Endothelial cell of umbilical vein (primary cell): Measurements from ENCODE around the gene KRTAP9-8. TPM values are rescaled to one million over a fixed set of nuclear protein-coding genes. Genes with fewer than 3 reads are reported as not detected.

Experiments used
- BruUV-seq: library from RNA; stranded (reverse); fragments of 400-500 nt; replicated peaks from 2 replicates; lab custom pipeline; 2021; lab: Mats Ljungman, UMichigan
- CTCF ChIA-PET: fragments of 300-600, 350-600 bp; sonication (Branson Sonifier 250); formaldehyde crosslinking; loops from one replicate; lab custom pipeline; 2021; ENCODE audit warnings: antibody characterized with exemption, inconsistent platforms; lab: Charles Lee
- POLR2A ChIA-PET: fragments of 300-600, 350-600 bp; sonication (Branson Sonifier 250); formaldehyde crosslinking; loops from one replicate; lab custom pipeline; 2021; ENCODE audit warnings: antibody characterized with exemption, inconsistent platforms; lab: Charles Lee
- DNase-seq: peaks from one replicate; pipeline ENCODE4 v3.0.0-alpha.2; 2011; ENCODE audit warnings: low read depth, low spot score
- FAIRE-seq: peaks from 2 replicates; lab custom pipeline; 2011; peaks lifted over from hg19 to GRCh38; lab: Jason Lieb, UNC
- H2AFZ ChIP-seq: 2 replicates; pipeline ENCODE4 v1.6.0; 2012; ENCODE audit warnings: low read depth, low read length, control low read depth, inconsistent platforms
- H3K27ac ChIP-seq: 2 replicates; pipeline ENCODE4 v1.5.1; 2011; ENCODE audit warnings: low read depth, mild to moderate bottlenecking, control low read depth, low read length, moderate library complexity; ENCODE audit not compliant: insufficient read depth
- H3K27me3 ChIP-seq, 2 experiments: 2 replicates each; pipeline versions ENCODE4 v1.6.0 to v1.6.1; 2011; ENCODE audit warnings: low read length in 2 of 2, mixed read lengths in 1 of 2; ENCODE audit not compliant: control insufficient read depth in 2 of 2, insufficient read depth in 2 of 2
- H3K36me3 ChIP-seq, 2 experiments: 2 replicates in 1 of 2; 3 replicates in 1 of 2; pipeline ENCODE4 v1.5.1; 2011; ENCODE audit warnings: low read length in 2 of 2, mild to moderate bottlenecking in 1 of 2, moderate library complexity in 1 of 2; ENCODE audit not compliant: control insufficient read depth in 2 of 2, insufficient read depth in 2 of 2; ENCODE audit errors: extremely low read depth in 1 of 2
- H3K4me1 ChIP-seq: 3 replicates; pipeline ENCODE4 v1.5.1; 2011; ENCODE audit warnings: mild to moderate bottlenecking, low read length; ENCODE audit not compliant: control insufficient read depth, insufficient read depth; ENCODE audit errors: extremely low read depth
- H3K4me2 ChIP-seq: 2 replicates; pipeline ENCODE4 v1.6.1; 2011; ENCODE audit warnings: low read length, control low read depth, mixed read lengths; ENCODE audit not compliant: insufficient read depth
- H3K4me3 ChIP-seq, 3 experiments: fragments of 200-600 bp in 1 of 3; sonication (generic), shearing (Covaris generic) in 1 of 3; replicated peaks in 1 of 3; 2 replicates each; pipeline ENCODE4 v1.5.1; 2011 to 2016; ENCODE audit warnings: control low read depth in 3 of 3, low read length in 3 of 3, mild to moderate bottlenecking in 2 of 3, inconsistent platforms in 1 of 3, low read depth in 1 of 3, moderate library complexity in 1 of 3; ENCODE audit not compliant: insufficient read depth in 1 of 3
- H3K79me2 ChIP-seq: 2 replicates; pipeline ENCODE4 v1.6.0; 2012; ENCODE audit warnings: low read length, inconsistent platforms; ENCODE audit not compliant: control insufficient read depth, insufficient read depth
- H3K9ac ChIP-seq: replicated peaks from 2 replicates; pipeline ENCODE3; 2011; ENCODE audit warnings: low read length, control low read depth; ENCODE audit not compliant: insufficient read depth; ENCODE audit errors: extremely low read depth
- H3K9me1 ChIP-seq: replicated peaks from 3 replicates; pipeline ENCODE4 v1.6.0; 2011; ENCODE audit warnings: mild to moderate bottlenecking, low read length; ENCODE audit not compliant: control insufficient read depth, insufficient read depth; ENCODE audit errors: extremely low read depth
- H3K9me3 ChIP-seq: replicated peaks from 2 replicates; pipeline ENCODE4 v1.5.1; 2012; ENCODE audit warnings: low read length, inconsistent platforms; ENCODE audit not compliant: control insufficient read depth, insufficient read depth
- H4K20me1 ChIP-seq: replicated peaks from 2 replicates; pipeline ENCODE3; 2011; ENCODE audit warnings: mild to moderate bottlenecking, low read length; ENCODE audit not compliant: control insufficient read depth, insufficient read depth; ENCODE audit errors: extremely low read depth
- CTCF ChIP-seq, 2 donors: IDR thresholded peaks; 1 replicate in 1 of 2; 2 replicates in 1 of 2; pipeline ENCODE4 v1.5.1; 2011; ENCODE audit warnings: low read length in 2 of 2, mild to moderate bottlenecking in 2 of 2, moderate library complexity in 2 of 2, control low read depth in 1 of 2, inconsistent platforms in 1 of 2, low read depth in 1 of 2; ENCODE audit not compliant: insufficient read depth in 1 of 2; ENCODE audit errors: extremely low read depth in 1 of 2
- EZH2 ChIP-seq: IDR thresholded peaks from 2 replicates; pipeline ENCODE4 v1.6.1; 2012; ENCODE audit warnings: borderline replicate concordance, low read depth, mild to moderate bottlenecking, moderate library complexity, low read length, inconsistent platforms; ENCODE audit not compliant: severe bottlenecking
- FOS ChIP-seq: IDR thresholded peaks from 2 replicates; pipeline ENCODE4 v1.6.1; 2011; ENCODE audit warnings: mild to moderate bottlenecking, low read length, moderate library complexity, borderline replicate concordance; ENCODE audit not compliant: insufficient read depth
- GATA2 ChIP-seq: IDR thresholded peaks from 2 replicates; pipeline ENCODE4 v1.7.0; 2011; ENCODE audit warnings: low read depth, mild to moderate bottlenecking, moderate library complexity, mixed read lengths, low read length; ENCODE audit not compliant: insufficient read length, insufficient read depth
- JUN ChIP-seq: IDR thresholded peaks from 2 replicates; pipeline ENCODE4 v1.6.1; 2011; ENCODE audit warnings: borderline replicate concordance, low read depth; ENCODE audit not compliant: insufficient read length, insufficient read depth
- MAX ChIP-seq: IDR thresholded peaks from 2 replicates; pipeline ENCODE4 v1.6.1; 2011; ENCODE audit not compliant: insufficient read depth, insufficient read length
- MYC ChIP-seq: IDR thresholded peaks from one replicate; pipeline ENCODE4 v1.6.1; 2011; ENCODE audit warnings: mild to moderate bottlenecking, low read depth, low read length
- POLR2A ChIP-seq: IDR thresholded peaks from 2 replicates; pipeline ENCODE4 v1.6.1; 2012; ENCODE audit warnings: low read depth, mild to moderate bottlenecking, control low read depth, low read length
- POLR2AphosphoS5 ChIP-seq: IDR thresholded peaks from 2 replicates; pipeline ENCODE4 v1.6.1; 2012; ENCODE audit warnings: low read depth, mild to moderate bottlenecking, control low read depth, low read length, moderate library complexity; ENCODE audit not compliant: insufficient read depth
- dilution Hi-C: fragments of 300-500 bp; cut with MboI; formaldehyde crosslinking; loops from one replicate; pipeline ENCODE4 v1.15.0; 2019; ENCODE audit warnings: low sequenced_read_pairs; ENCODE audit not compliant: extremely low pct_ligation_motif_present
- intact Hi-C: fragments of 100-400 bp; cut with micrococcal nuclease; formaldehyde crosslinking; loops from one replicate; pipeline ENCODE4 v1.10.0; 2022
- polyA plus RNA-seq, 4 experiments: library from polyadenylated mRNA; depleted of rRNA in 3 of 4; stranded (reverse) in 3 of 4; unstranded in 1 of 4; fragments of >200 nt; gene quantifications; 2 replicates each; pipeline versions ENCODE4 v1.2.1 to v1.2.3, GENCODE V29; 2011 to 2012; ENCODE audit warnings: missing spikeins in 1 of 4
- total RNA-seq: library from RNA; stranded (reverse); gene quantifications from 2 replicates; pipeline ENCODE4 v1.2.3, GENCODE V29; 2021

KRTAP9-8 gene
- total and polyA plus RNA-seq, 2 donors (not counting 3 experiments of a cell fraction or from before 2014, with no cell fraction given) = not detected

- dilution Hi-C loops = no loop called here
Measured at GRCh38 chr17:41278176-41278955, 40.6 kb downstream of the KRTAP9-8 start.

More at GRCh38 chr17:41278176-41278955, 40.6 kb downstream of the KRTAP9-8 start:
- Histone ChIP-seq H3K27ac (no peak overlapping the region), H3K9ac (no peak overlapping the region), H3K27me3 (no peaks in the 10 kb centered on the region), H3K4me1 (no peaks in the 10 kb centered on the region), H3K9me3 (no peaks in the 10 kb centered on the region), H3K36me3 (no peaks in the 10 kb centered on the region), H2AFZ (no peak overlapping the region), H3K9me1 (no peaks in the 10 kb centered on the region), H3K4me2 (no peak overlapping the region), H4K20me1 (no peaks in the 10 kb centered on the region), H3K4me3 (no peak overlapping the region), H3K79me2 (no peaks in the 10 kb centered on the region)
- TF ChIP-seq EZH2 = no peak
- no peak for TF ChIP-seq MYC
- no peak for TF ChIP-seq MAX
- no peak for TF ChIP-seq FOS
- no peak for TF ChIP-seq JUN
- no peak for TF ChIP-seq CTCF (IDR thresholded peaks at IDR 0.05; ENCODE audit: extremely low read depth in 1 of 2, insufficient read depth in 1 of 2, low read depth in 1 of 2, low read length in 2 of 2)
- no peak for TF ChIP-seq GATA2
- TF ChIP-seq POLR2A = no peak
- TF ChIP-seq POLR2AphosphoS5 = no peak
- POLR2A ChIA-PET = no interaction called here
- no TSS peak for BruUV-seq
- DNase-seq (no peak), FAIRE-seq (no peak)
- CTCF ChIA-PET = no interaction called here
- intact Hi-C loops = no loop called here
